GM12878 (cell line): ENCODE measurements around the gene FKBP8. TPM values are rescaled to one million over a fixed set of nuclear protein-coding genes. Genes with fewer than 3 reads are reported as not detected.

ENCODE experiments used
- ATAC-seq: fragments of 200-7000 bp; cut with Tn5 transposase; 3 replicates; pipeline ENCODE4 v1.9.1; 2020; ENCODE audit warnings: mild to moderate bottlenecking, moderate library complexity
- BruUV-seq: library from RNA; stranded (reverse); fragments of 400-500 nt; replicated peaks from 2 replicates; lab custom pipeline; 2021; lab: Mats Ljungman, UMichigan
- CTCF ChIA-PET: fragments of 300-600 bp; sonication (Branson Sonifier 250); formaldehyde crosslinking; extraction: SDS; loops from one replicate; lab custom pipeline; 2021; ENCODE audit warnings: inconsistent platforms; lab: Yijun Ruan, JAX
- POLR2A ChIA-PET: fragments of 350-600 bp; formaldehyde crosslinking; extraction: SDS; loops from one replicate; lab custom pipeline; 2021; ENCODE audit warnings: inconsistent platforms; lab: Charles Lee
- RAD21 ChIA-PET: fragments of 300-600 bp; sonication (Branson Sonifier 250); formaldehyde crosslinking; loops from one replicate; lab custom pipeline; 2023; ENCODE audit warnings: antibody characterized with exemption; ENCODE audit not compliant: unreplicated experiment; lab: Charles Lee
- SMC1A ChIA-PET: fragments of 300-600 bp; sonication (Branson Sonifier 250); formaldehyde crosslinking; loops from one replicate; lab custom pipeline; 2023; ENCODE audit not compliant: unreplicated experiment, uncharacterized antibody; lab: Charles Lee
- DNase-seq: peaks from one replicate; pipeline ENCODE4 v3.0.0-alpha.2; 2011; ENCODE audit warnings: low read depth, low spot score
- FAIRE-seq: peaks from 3 replicates; lab custom pipeline; 2011; peaks lifted over from hg19 to GRCh38; lab: Jason Lieb, UNC
- H2AFZ ChIP-seq: 2 replicates; pipeline ENCODE4 v1.6.0; 2011; ENCODE audit warnings: low read depth, low read length, control low read depth; ENCODE audit not compliant: control insufficient read depth
- H3K27ac ChIP-seq: 2 replicates; pipeline ENCODE4 v1.5.1; 2011; ENCODE audit warnings: control low read depth; ENCODE audit not compliant: control insufficient read depth, insufficient read depth
- H3K27me3 ChIP-seq, 2 experiments: replicated peaks in 1 of 2; 2 replicates each; pipeline versions ENCODE4 v1.6.0 to v1.6.1; 2011; ENCODE audit warnings: low read length in 1 of 2; ENCODE audit not compliant: control insufficient read depth in 2 of 2, insufficient read depth in 2 of 2
- H3K36me3 ChIP-seq, 2 experiments: 2 replicates each; pipeline ENCODE4 v1.5.1; 2011; ENCODE audit warnings: low read length in 1 of 2; ENCODE audit not compliant: control insufficient read depth in 2 of 2, insufficient read depth in 2 of 2
- H3K4me1 ChIP-seq: 2 replicates; pipeline ENCODE4 v1.6.1; 2011; ENCODE audit warnings: mild to moderate bottlenecking, low read length, moderate library complexity, mixed read lengths; ENCODE audit not compliant: control insufficient read depth, insufficient read depth
- H3K4me2 ChIP-seq: 2 replicates; pipeline ENCODE4 v1.6.0; 2011; ENCODE audit warnings: control low read depth; ENCODE audit not compliant: control insufficient read depth, insufficient read depth
- H3K4me3 ChIP-seq: fragments of 200-600 bp; sonication (generic); 2 replicates; pipeline ENCODE4 v1.5.1; 2016
- H3K79me2 ChIP-seq: 2 replicates; pipeline ENCODE4 v1.6.0; 2011; ENCODE audit warnings: low read length; ENCODE audit not compliant: control insufficient read depth, insufficient read depth
- H3K9ac ChIP-seq: 2 replicates; pipeline ENCODE4 v1.8.0; 2011; ENCODE audit warnings: low read length, control low read depth, mixed read lengths; ENCODE audit not compliant: control insufficient read depth, insufficient read depth
- H3K9me3 ChIP-seq: replicated peaks from 3 replicates; pipeline ENCODE4 v1.5.1; 2011; ENCODE audit warnings: mild to moderate bottlenecking, low read length; ENCODE audit not compliant: control insufficient read depth, insufficient read depth
- H4K20me1 ChIP-seq: 2 replicates; pipeline ENCODE4 v1.6.0; 2011; ENCODE audit not compliant: control insufficient read depth, insufficient read depth
- E2F8 ChIP-seq: fragments of 450-650 bp; IDR thresholded peaks from 2 replicates; pipeline ENCODE4 v1.6.1; 2018; ENCODE audit warnings: mild to moderate bottlenecking, low read depth, moderate library complexity; ENCODE audit not compliant: partially characterized antibody
- ETV6 ChIP-seq, 2 experiments: fragments of 450-650 bp in 1 of 2; IDR thresholded peaks in 1 of 2; conservative IDR thresholded peaks in 1 of 2; 2 replicates each; pipeline ENCODE4 v1.6.1; 2014; ENCODE audit warnings: antibody characterized with exemption in 1 of 2, borderline replicate concordance in 1 of 2, low read depth in 1 of 2, mild to moderate bottlenecking in 1 of 2, moderate library complexity in 1 of 2
- HDAC6 ChIP-seq: fragments of 200-600 bp; sonication (generic); IDR thresholded peaks from one replicate; pipeline ENCODE4 v1.8.0; 2017; ENCODE audit warnings: antibody characterized with exemption; ENCODE audit not compliant: unreplicated experiment
- IKZF2 ChIP-seq, 2 experiments: fragments of 450-650 bp; IDR thresholded peaks; 2 replicates each; pipeline ENCODE4 v1.6.1; 2017; ENCODE audit warnings: mild to moderate bottlenecking in 2 of 2, moderate library complexity in 2 of 2
- KAT2A ChIP-seq: conservative IDR thresholded peaks from 2 replicates; pipeline ENCODE4 v1.6.1; 2011; ENCODE audit warnings: low read depth, low read length; ENCODE audit not compliant: control insufficient read depth
- TCF7 ChIP-seq: IDR thresholded peaks from 2 replicates; pipeline ENCODE4 v1.6.1; 2014; ENCODE audit warnings: antibody characterized with exemption, borderline replicate concordance
- ZBED1 ChIP-seq: IDR thresholded peaks from 2 replicates; pipeline ENCODE4 v1.6.1; 2016; ENCODE audit warnings: borderline replicate concordance
- ZNF24 ChIP-seq: fragments of 450-650 bp; IDR thresholded peaks from 2 replicates; pipeline ENCODE4 v1.6.1; 2017; ENCODE audit warnings: antibody characterized with exemption, mild to moderate bottlenecking
- ZZZ3 ChIP-seq: IDR thresholded peaks from 2 replicates; pipeline ENCODE4 v1.6.1; 2011; ENCODE audit warnings: low read depth; ENCODE audit not compliant: control insufficient read depth, insufficient read length
- WGBS: methylation state at CpG from one replicate; pipeline ENCODE4 v1.1.6; 2016; ENCODE audit warnings: low lambda C conversion rate; ENCODE audit not compliant: insufficient replicate concordance, insufficient coverage; ENCODE audit errors: missing lambda C conversion rate; 5-methylcytosine and 5-hydroxymethylcytosine counted together
- in situ Hi-C: fragments of 300-500 bp; cut with MboI; formaldehyde crosslinking; loops from 9 replicates; pipeline ENCODE4 v1.14.3; 2018; ENCODE audit warnings: mixed read lengths
- intact Hi-C: fragments of 100-400 bp; cut with micrococcal nuclease; formaldehyde crosslinking; loops from one replicate; pipeline ENCODE4 v1.14.2; 2022; ENCODE audit not compliant: unreplicated experiment
- polyA plus RNA-seq, 11 experiments: library from polyadenylated mRNA; depleted of rRNA in 4 of 11; unstranded in 6 of 11; stranded (reverse) in 5 of 11; fragments of >200 nt; fragmentation: Nextera tagmentation in 4 of 11; fragmentation: Illumina TruSeq in 1 of 11; extraction: Ambion mirVana in 4 of 11; extraction: Trizol in 1 of 11; gene quantifications; 1 replicate in 1 of 11; 2 replicates in 10 of 11; pipeline versions ENCODE4 v1.2.1 to v1.2.3, GENCODE V29; 2011 to 2016; ENCODE audit warnings: inconsistent platforms in 2 of 11, missing spikeins in 2 of 11, low read depth in 1 of 11
- total RNA-seq, 4 experiments: library from RNA; depleted of rRNA in 3 of 4; stranded (reverse); fragments of >200 nt in 3 of 4; fragmentation: Illumina TruSeq in 1 of 4; extraction: Trizol in 1 of 4; gene quantifications; 2 replicates each; pipeline versions ENCODE4 v1.2.1 to v1.2.3, GENCODE V29; 2013 to 2021
- TF ChIP-seq, protein P1 (sequence below): fragments of 450-650 bp; IDR thresholded peaks from 2 replicates; pipeline ENCODE4 v1.6.1; 2016; ENCODE audit warnings: mild to moderate bottlenecking

FKBP8 gene
- total and polyA plus RNA-seq, 10 of the 15 experiments (the other 5 are each of a cell fraction or from before 2014, with no cell fraction given), result 0.13 to 205 (median 95.4) TPM

DNA sequence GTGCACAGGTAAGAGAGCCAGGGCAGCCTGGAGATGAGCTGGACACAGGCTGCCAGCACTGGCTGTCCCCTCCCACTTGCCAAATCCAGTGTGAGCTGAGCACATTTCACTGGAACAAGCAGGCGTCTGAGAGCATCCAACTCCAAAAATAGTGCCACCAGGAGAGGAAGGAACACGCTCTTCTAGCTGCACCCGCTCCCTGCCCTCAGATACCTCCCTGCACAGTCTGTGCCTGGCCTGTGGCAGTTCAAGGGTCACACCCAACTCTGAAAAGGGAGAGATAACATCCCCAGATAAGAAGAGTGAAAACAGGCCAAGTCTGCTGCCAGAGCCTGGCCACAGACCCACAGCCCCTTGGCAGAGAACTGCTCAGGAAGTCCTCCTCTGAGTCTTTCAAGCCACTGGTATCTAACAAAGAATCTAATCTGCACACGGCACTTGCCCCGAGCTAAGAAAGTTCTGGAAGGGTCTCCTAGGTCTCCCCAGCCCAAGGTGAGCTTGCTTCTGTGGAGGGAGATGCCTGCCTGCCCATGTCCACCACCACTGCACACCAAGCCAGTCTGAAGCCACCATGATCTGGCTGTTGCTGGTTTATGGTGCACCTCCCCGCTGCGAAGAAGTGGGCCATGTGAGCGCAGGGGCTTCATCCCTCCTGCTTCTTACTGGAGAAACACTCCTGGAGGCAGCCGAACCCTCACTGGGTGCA is 36.2 kb downstream of the FKBP8 start:
- H3K27ac ChIP-seq, result no peak overlapping the region
- TF ChIP-seq ZNF24, result no peak
- no peak for TF ChIP-seq IKZF2 (IDR thresholded peaks at IDR 0.05)
- TF ChIP-seq, protein P1, sequence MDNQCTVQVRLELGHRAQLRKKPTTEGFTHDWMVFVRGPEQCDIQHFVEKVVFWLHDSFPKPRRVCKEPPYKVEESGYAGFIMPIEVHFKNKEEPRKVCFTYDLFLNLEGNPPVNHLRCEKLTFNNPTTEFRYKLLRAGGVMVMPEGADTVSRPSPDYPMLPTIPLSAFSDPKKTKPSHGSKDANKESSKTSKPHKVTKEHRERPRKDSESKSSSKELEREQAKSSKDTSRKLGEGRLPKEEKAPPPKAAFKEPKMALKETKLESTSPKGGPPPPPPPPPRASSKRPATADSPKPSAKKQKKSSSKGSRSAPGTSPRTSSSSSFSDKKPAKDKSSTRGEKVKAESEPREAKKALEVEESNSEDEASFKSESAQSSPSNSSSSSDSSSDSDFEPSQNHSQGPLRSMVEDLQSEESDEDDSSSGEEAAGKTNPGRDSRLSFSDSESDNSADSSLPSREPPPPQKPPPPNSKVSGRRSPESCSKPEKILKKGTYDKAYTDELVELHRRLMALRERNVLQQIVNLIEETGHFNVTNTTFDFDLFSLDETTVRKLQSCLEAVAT, result no peak
- TF ChIP-seq TCF7, result no peak
- TF ChIP-seq E2F8, result no peak
- TF ChIP-seq HDAC6, result no peak
- no peak for TF ChIP-seq ZZZ3
- no peak for TF ChIP-seq ETV6 (conservative IDR thresholded peaks at IDR 0.05 in 1 of 2, IDR thresholded peaks at IDR 0.05 in 1 of 2; ENCODE audit: borderline replicate concordance in 1 of 2, low read depth in 1 of 2)
- TF ChIP-seq KAT2A, result no peak
- no peak for TF ChIP-seq ZBED1
- TF ChIP-seq, all 136 proteins: peak for 0
- no peak for DNase-seq
- no peak for FAIRE-seq
- POLR2A ChIA-PET, result interaction anchor here (0.6 kb wide), 1 partner anchor 16 kb away, joined by 6 read pairs; no protein-coding TSS in a partner anchor
- Histone ChIP-seq H3K4me2 (no peak overlapping the region), H2AFZ (no peak overlapping the region), H3K27me3 (no peaks in the 10 kb centered on the region), H3K4me3 (no peak overlapping the region), H3K9me3 (no peaks in the 10 kb centered on the region), H3K79me2 (peaks cover 84% of the 10 kb centered on the region), H3K36me3 (peaks cover 2 to 4% of the 10 kb centered on the region in 2 experiments; a peak in 3 of 4 replicates), H3K9ac (no peak overlapping the region), H3K4me1 (peaks cover 31% of the 10 kb centered on the region), H4K20me1 (peaks cover 24% of the 10 kb centered on the region)
- RAD21 ChIA-PET, result interaction anchor here (1.1 kb wide), 1 partner anchor 10 kb away, joined by 3 read pairs; no protein-coding TSS in a partner anchor
- in situ Hi-C loops (no loop called here), intact Hi-C loops (loop anchor here (5.0 kb wide), 1 partner anchor 35 kb away; no protein-coding TSS in a partner anchor)
- 76% methylated on average over 8 of the region's 9 CpGs for WGBS
- CTCF ChIA-PET, result interaction anchor here (1.4 to 1.6 kb wide), 2 partner anchors 10 to 13 kb away, joined by 4 to 11 read pairs; no protein-coding TSS in a partner anchor
- BruUV-seq, result no TSS peak
- SMC1A ChIA-PET, result no interaction called here
- ATAC-seq, result no peak
